Body of pancreas (tissue), 4 donors: ENCODE results near the gene ST6GAL1.

Source experiments
- POLR2A ChIP-seq, 3 donors: fragments of 450-650 bp; IDR thresholded peaks; one replicate each; pipeline ENCODE4 v1.6.1; 2016; ENCODE audit warnings: antibody characterized with exemption in 3 of 3, mild to moderate bottlenecking in 2 of 3
- TF ChIP-seq, protein P1 (sequence below), 7 experiments: fragments of 450-650 bp in 4 of 7; fragments of 200-600 bp in 3 of 7; sonication (generic) in 3 of 7; IDR thresholded peaks; one replicate each; pipeline ENCODE4 v1.5.1; 2016 to 2019; ENCODE audit warnings: antibody characterized with exemption in 7 of 7

DNA sequence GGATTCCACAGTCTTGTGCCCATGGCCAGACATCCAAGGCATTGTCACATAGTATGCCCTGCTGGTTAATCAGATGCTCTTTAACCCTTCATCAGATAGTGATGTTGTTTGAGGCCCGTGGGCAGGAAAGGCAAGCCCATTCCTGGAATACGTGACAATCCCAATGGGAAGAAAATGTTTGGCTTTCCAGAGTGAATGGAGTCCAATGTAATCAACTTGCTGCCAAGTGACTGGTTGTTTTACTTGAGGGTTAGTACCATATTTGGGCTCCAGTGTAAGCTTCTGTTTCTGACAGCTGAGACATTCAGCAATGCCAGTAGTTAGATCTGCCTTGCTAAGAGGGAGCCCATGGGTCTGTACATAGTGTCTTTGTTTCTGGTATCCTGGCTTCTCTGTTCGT, 177.7 kb downstream of the ST6GAL1 start:
- TF ChIP-seq, protein P1, sequence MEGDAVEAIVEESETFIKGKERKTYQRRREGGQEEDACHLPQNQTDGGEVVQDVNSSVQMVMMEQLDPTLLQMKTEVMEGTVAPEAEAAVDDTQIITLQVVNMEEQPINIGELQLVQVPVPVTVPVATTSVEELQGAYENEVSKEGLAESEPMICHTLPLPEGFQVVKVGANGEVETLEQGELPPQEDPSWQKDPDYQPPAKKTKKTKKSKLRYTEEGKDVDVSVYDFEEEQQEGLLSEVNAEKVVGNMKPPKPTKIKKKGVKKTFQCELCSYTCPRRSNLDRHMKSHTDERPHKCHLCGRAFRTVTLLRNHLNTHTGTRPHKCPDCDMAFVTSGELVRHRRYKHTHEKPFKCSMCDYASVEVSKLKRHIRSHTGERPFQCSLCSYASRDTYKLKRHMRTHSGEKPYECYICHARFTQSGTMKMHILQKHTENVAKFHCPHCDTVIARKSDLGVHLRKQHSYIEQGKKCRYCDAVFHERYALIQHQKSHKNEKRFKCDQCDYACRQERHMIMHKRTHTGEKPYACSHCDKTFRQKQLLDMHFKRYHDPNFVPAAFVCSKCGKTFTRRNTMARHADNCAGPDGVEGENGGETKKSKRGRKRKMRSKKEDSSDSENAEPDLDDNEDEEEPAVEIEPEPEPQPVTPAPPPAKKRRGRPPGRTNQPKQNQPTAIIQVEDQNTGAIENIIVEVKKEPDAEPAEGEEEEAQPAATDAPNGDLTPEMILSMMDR (IDR thresholded peaks at IDR 0.05): no peak
- TF ChIP-seq POLR2A (IDR thresholded peaks at IDR 0.05): no peak
